GM19193 (cell line): ENCODE results near the gene MTMR2.
A peak's percentile ranks its signal among the peaks of the same experiment; 100 is the strongest.

Experiments used
- POLR2A ChIP-seq: IDR thresholded peaks from 4 replicates; pipeline ENCODE4 v1.6.1; 2011; ENCODE audit not compliant: insufficient read depth, insufficient read length; ENCODE audit errors: extremely low read depth

The MTMR2 gene

DNA sequence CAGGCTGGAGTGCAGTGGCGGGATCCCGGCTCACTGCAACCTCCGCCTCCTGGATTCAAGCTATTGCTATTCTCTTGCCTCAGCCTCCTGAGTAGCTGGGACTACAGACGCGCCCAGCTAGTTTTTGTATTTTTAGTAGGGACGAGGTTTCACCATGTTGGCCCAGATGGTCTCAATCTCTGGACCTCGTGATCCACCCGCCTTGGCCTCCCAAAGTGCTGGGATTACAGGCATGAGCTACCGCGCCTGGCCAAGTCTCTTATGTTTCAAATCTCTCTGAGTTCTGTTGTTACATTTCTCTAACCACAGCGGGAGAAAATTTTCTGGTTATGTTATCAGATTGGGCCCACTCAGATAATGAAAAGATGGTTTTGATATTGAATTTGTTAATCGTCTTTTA, 123.5 kb downstream of the MTMR2 start:
- no peak for TF ChIP-seq POLR2A

DNA sequence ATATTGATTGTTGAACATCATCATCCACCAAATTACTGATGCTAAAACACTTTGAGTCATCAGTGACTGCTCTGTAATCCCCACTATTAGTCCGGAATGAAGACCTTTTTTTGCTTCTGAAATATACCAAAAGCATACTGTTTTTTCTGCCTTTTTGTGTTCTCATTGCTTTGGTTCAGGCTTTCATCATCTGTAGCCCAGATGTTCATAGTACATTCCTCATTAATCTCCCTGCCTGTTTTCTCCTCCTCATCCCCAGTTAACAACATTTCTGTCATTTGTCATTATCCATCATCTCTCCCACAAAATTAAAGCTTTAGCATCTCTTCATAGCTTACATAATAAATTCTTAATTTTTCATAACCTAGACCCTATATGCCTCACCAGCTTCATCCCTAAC, 124.4 kb downstream of the MTMR2 start:
- no peak for TF ChIP-seq POLR2A

DNA sequence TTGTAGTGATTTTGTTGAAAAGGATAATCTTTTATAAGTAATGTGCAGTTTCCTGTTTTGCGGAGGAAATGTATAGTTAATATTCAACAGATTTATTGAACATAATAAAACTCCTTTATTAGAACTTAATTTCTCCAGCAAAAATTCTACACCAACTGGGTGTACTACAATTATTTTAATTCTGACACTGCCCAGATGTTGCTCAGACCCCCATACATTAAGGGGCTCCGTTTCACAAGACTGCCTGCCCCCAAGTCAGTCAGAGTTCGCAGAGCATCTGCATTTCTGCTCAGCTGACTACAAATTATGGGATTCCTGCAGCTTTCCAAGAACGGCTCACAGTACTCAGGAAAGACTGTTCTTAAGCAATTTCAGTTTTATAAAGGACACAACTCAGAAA, 127.4 kb downstream of the MTMR2 start:
- TF ChIP-seq POLR2A = no peak

DNA sequence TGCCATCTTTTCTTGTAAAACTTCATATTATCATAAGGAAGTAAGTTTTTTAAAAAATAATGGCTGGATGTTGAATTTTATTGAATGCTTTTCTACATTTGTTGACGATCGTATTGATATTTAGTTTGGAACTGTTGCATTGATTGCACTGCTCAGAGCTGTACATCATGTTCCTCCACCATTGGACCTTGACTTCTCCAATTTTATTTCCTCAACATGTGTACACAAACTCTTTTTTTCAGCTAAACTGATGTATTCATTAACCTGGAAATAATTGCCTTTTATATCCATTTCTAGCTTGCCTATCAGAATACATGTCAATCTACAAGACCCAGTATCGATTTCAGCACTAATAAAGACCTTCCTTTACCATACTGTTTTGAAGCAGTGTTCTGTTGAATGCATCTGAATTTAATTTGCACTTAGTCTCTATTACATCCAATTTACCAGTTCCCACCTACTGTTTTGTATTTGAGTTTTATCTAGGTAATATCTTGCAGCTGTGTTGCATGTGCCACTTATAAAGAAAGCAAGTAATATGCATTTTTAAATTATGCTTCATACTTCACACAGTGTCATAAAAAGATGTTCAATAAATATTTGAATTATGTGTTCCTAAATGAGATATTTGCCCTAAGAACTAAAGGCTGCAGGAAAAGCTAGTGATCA, 128.1 kb downstream of the MTMR2 start:
- no peak for TF ChIP-seq POLR2A

DNA sequence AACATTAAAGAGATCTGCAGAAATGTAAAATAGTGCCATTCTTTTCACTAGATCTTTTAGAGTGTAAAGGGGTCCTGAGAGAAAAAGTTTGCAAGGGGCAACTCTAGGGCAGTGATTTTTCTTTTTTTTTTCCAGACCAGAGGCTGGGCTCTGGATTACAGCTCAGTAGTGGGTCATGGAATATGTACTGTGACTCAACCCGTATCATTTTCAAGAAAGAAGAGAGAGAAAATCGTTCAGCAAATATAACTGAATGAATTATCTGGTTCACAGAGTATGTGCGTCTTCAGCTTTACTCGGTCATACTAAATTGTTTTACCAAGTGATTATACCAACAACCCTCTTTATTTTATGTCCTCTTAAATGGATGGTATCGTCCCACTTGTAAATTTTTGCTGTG, 129.8 kb downstream of the MTMR2 start:
- TF ChIP-seq POLR2A = no peak

DNA sequence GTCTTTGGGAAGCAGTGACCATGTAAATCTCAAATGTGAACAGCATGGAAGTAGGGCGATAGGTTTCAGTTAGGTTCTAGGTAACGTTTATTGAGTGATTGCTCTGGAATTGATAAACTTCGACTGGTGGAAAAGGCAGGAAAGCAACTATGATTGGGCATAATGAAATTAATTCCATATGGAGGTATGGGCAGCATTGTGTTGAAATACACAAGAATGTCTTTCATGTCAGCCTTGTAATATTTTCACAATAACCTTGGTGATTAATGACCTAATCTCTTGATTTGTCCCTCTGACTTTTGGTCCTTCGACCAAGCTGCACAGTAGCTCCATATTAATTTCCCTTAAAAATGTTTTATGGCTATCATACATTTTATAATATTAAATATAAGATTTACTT, 130.8 kb downstream of the MTMR2 start:
- no peak for TF ChIP-seq POLR2A

DNA sequence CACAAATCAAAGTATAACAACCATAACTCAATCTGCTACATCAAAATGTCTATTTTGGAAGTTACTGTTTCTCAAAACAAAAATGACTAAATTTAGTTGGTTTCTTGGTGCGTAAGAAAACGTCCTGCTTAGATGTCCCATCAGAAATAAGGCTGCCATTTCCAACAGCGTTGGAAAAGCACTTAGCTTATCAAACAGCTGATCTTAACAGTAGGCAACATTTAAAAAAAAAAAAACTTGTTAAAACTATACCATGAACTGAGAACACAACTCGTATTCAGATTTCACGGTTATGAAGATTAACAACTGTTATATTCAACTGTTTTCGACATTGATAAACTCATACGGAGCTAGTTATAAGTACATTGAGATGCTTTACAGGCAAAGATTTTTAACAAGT, 131.2 kb downstream of the MTMR2 start:
- no peak for TF ChIP-seq POLR2A

DNA sequence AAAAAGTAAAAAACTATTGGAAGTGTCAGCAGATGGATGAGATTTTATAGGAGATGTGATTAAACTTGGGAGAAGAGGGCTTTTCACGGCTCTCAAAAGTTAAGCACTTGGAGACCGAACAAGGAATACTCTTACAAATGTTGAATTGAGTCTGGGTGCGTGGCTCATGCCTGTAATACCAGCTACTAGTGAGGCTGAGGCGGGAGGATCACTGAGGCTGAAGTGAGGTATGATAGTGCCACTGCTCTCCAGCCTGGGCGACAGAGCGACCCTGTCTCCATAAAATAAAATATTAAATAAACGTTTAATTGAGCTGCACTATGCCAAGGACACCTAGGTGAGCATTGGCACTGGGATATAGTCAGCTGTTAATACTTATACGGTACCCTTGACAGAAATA, 131.7 kb downstream of the MTMR2 start:
- TF ChIP-seq POLR2A = no peak

DNA sequence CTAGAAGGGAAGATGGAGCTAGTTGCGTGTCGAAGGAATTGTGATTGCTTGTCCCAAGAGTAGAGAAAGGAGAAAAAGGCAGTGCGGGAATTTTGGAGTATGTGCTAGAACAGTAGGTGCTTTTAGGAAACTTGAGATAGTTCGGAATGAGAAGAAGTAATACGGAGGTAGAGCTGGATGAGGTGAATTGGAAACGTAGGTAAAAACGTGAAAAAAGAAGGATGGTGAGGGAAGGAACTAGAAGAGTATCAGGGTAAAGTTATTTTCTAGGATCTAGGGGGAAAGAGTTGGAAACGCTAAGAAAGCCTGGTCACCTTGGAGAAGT, 132.2 kb downstream of the MTMR2 start:
- no peak for TF ChIP-seq POLR2A

DNA sequence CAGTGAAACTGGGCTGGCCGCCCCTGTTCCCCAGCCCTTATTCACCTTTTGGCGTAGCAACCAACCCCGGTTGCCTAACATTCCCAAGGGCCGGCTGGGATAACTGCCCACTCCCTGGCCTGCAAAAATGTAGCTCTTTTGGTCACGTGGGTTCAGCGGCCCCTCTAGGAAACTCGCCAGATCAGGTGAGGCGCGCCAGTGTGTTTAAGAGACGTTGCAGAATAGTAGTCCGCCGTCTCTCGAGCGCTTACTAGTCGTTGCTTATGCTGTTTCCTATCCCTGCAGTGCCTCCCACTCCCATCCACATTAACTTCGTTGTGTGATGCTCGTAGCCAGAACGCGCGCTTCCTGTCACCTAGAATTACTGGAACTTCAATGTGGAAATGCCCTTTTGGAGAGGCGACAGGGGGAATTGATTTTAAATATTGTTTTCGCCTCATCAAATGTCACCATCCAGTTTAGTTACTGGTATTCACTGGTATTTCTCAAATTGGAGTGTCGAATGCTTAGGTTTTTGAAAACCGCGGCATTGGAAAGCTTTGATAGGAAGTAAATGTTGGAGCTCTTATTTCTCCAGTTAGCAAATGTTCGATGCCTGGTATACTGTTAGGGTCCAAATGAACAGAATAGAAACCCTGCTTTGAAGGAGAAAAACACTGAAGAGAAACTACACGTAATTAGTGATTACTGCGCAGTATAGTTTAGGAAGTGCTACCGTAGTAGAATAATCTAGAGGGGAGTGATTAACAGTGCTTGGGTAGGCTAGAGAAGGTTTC, 132.8 kb downstream of the MTMR2 start:
- TF ChIP-seq POLR2A = peak; percentile 50

DNA sequence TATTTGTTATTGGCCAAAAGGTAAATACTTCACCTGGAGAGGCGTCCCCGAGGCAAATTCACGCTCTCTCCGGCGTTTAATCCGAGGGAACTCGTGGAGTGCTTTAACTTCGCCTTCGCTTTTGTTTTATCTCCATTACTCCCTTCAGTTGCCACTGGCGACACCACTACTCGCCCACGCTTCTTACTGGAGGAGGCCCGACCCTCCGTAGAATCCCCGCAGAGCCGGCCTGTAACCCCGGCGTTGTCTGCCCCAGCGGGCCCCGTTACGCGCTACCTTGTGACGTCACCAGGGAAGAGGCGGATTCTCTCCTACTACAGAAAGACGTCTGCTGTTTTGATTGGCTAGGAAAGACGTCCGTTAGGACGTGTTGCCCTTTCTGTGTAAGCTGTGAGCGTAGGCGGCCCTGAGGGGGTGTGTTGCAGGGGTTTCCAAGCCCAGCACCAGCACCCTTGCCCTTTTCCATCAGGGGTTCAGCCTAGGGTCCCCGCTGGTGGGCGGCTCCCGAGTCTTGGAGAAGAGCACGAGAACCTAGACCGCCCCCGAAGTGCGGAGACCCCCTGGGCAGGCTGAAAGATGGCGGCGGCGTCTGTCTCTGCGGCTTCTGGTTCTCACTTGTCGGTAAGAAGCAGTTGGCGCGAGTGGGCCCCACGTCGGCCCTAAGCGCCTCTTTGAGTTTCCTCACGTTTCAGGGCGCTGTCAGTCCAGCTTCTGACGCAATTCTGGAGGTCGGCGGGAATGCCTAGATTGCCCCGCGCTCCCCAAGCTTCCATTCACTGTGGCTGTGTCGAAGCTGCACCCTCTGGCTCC, 133.6 kb downstream of the MTMR2 start, which contains the start of gene CEP57:
TSS of gene CEP57 (plus strand) at position 376 of the 810 bp plus-strand sequence. CDS start at position 577, 201 bp downstream.
- TF ChIP-seq POLR2A = peak; percentile 58

DNA sequence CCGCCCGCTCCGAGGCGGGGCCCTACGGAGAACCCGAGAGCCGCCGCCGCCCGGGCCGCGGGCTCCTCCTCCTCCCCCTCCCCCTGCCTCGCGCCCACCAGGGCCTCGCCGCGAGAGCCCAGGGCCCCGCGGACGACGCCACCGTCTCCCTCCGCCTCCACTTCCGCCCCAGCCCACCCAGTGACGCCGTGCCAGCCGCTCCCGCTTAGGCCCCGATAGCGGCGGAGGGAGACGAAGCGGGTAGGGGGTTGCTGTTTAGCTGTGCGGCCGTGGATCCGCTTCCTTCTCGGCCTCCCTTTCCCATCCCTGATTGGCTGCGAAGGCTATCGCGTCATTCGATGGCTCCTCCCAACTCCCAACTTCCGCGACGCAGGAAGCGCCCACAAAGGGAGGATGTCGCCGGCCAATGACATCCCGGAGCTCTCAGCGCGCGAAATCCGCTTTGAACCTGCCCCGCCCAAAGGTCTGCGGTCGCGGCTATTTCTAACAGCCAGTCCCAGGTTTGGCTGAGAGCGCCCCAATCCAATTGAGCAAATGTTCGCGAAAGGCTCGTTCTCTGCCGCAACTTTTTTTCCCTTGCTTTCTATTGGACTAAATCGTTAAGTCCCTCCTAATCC, 134.3 kb downstream of the MTMR2 start, which contains the start of gene FAM76B:
TSS of gene FAM76B (minus strand) at position 277 of the 617 bp plus-strand sequence. CDS start 304 bp downstream, outside the sequence.
- TF ChIP-seq POLR2A = peak; percentile 87

DNA sequence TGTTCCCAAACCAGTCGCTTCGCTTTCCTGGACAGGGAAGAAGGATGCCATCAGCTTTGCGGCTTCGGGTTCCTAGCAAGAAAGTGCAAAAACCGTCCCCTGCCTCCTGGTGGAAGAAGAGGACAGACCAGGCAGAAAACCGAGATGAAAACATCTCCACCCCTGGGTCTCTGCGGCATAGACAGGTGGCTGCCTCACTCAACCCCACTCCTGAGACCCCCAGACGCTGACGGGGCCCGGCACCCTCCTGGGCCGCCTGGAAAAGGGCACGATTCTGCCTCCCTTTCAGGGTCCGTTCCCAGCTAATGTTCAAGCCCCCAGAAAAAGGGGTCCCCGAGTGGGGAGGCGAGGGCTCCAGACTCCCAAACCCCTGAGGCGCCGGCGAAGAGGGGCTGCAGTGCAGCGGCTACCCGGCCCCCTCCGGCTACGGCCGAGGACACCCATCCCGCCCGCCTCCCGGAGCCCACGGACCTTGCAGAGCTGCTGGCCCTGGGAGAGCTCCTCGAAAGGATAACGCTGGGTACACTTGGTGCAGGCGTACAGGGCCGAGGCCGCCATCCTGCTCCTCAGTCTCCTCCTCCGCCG, 134.9 kb downstream of the MTMR2 start:
- no peak for TF ChIP-seq POLR2A
